Frontal cortex (tissue), 4 donors: ENCODE data around the gene SAMM50. TPM values are rescaled to one million over a fixed set of nuclear protein-coding genes. Genes with fewer than 3 reads are reported as not detected.

Source experiments
- DNase-seq, 2 donors: peaks; one replicate each; pipeline ENCODE4 v3.0.0; 2012; ENCODE audit warnings: low spot score in 2 of 2
- FAIRE-seq: peaks from 2 replicates; lab custom pipeline; 2012; peaks lifted over from hg19 to GRCh38; lab: Jason Lieb, UNC
- total RNA-seq: library from RNA; depleted of rRNA; stranded (reverse); fragments of >200 nt; gene quantifications from one replicate; pipeline ENCODE4 v1.2.3, GENCODE V29; 2014
- donor health status: control.
- donor health status: control.
- donor health status: control.

SAMM50 gene
- total RNA-seq, 1 donor from 2014 or later, result 32.6 TPM

DNA sequence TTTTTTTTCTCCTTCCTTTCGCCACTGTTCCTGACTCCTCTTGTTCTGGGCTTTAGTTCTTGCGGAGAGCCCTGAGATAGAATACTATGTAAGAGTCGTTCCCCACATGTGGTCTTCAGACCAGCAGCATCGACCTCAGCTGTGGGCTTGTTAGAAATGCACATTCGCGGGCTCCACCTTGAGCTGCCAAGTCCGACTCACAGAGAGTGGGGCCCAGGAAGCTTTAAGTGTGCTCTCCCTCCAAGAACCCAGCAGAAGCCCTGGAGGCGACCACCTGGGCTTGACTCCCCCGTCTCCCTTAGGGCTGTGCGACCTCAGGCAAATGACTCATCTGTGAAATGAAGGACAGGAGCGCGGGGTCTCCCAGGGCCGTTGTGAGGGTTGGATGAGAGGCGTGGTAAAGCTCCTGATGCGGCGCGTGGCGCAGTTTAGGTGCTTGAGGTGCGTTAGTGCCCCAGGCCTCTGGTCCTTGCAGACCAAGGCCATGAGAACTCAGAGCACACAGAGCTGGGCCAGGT is 18.8 kb downstream of the SAMM50 start:
- no peak for FAIRE-seq
- no peak for DNase-seq

DNA sequence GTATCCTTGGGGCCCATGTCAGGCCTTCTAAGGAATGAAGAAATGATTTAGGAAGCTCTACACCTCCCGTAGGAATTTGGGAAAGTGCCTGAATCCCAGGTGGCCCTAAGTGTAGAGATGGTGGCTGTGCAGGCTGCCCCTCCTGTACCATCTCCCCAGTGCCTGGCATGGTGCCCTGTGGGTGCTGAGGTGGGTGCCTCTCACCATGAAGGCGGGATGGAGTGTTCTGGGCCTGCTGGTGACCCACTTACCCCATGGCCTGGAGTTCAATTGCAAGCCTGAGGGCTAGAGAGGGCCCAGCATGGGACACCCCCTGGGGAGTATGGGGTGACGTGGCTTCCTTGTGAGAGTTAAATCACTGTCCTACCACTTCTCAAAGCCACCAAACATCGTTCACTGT is 19.8 kb downstream of the SAMM50 start:
- DNase-seq, result no peak
- FAIRE-seq, result no peak

DNA sequence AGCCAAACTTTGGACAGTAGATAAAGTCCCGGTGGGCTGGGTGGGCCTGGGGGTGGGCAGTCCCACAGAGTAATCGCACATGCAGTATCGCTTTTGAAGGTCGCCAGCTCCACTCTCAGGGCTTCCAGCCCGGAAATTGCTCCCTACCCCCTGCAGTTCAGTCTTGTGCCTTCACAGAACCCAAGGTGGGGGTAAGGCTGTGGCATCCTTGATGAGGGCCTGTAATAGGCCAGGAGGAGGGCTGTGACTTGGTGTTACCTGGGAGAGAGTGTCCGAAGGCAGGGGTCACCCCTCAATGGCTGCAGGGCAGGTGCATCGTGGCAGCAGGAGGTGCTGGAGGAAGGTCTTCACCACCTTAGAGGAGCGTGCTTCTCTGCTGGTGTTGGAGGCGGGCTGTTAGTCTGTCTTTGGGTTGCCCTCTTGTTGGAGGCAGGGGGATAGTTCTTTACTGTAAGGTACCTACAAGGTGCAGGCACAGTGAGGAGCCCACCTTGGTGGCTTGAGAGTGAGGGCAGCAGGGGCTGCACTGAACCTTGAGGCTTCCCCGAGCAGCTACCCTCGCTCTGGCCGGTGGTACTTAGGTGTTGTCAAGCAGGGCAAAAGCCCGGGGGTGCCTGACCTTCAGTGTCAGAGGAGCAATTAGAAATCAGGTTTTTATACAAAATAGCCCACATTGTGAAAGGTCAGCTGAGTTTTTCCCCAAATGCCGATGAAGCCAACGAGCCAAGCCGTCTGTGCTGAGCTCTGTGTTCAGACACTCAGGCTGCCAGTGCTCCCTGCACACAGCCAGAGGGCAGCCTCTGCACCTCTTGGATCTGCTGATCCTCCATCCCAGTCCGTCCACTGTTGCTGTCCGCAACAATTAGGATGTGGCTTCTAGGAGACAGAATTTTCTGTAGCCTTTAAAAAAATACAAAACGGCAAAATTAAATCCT is 21.9 kb downstream of the SAMM50 start:
- DNase-seq (no peak), FAIRE-seq (no peak)

DNA sequence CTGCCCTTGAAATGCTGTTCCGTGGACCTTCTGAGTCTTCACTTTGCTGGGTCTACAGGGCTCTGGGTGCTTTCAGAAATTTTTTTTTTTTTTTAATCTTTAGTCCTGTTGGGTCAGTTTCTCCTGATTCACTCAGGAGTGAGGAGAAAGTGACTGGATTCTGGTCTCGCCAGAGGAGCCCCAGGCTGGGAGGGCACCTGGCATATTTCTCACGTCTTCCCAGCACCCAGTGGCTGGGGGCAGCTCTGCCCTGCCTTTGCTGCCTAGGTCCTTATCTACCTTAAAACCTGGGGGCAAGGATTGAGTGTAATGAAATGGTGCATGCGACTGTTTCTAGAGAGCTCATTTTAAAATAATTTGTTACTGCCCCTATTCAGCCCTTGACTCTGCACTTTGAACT is 23.3 kb downstream of the SAMM50 start:
- DNase-seq, result no peak
- no peak for FAIRE-seq

DNA sequence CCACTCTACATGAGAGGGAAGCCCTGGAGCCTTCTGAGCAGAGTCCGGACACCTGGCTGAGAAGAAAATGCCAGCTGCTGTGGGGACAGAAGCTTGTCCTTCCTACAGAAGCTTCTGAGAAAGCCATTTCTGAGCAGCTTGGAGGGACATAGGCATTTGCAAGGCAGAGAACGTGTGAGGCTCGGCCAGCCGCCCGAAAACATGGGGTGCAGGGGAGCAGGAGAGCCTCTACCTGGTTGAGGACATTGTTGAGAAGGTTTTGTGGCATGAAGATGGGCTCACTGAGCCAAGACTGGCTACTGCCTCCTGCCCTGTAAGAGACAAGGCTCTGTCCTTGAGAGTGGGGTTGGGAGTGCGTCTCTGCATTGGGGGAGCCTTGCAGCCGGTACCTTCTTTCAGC is 25.3 kb downstream of the SAMM50 start:
- DNase-seq (no peak), FAIRE-seq (no peak)

DNA sequence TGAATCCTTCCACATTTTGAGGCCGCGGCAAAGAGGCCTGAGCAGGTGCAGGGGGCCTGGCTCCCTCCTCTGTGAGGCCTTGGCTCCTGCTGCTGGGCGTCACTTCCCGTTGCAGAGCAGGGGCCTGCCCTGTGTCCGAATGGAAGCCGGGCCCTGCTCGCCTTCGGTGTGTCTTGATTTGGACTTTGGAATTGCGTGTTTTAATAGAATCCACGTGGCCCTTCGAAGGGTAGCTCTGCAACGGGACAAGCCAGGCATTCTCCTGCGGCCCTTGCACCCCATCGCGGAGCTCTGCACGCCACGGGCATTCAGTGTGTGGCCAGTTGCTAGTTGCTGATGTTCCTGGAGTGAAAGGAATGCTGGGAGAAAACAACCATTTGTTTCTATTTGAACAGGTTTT is 25.8 kb downstream of the SAMM50 start:
- DNase-seq, result no peak
- no peak for FAIRE-seq

DNA sequence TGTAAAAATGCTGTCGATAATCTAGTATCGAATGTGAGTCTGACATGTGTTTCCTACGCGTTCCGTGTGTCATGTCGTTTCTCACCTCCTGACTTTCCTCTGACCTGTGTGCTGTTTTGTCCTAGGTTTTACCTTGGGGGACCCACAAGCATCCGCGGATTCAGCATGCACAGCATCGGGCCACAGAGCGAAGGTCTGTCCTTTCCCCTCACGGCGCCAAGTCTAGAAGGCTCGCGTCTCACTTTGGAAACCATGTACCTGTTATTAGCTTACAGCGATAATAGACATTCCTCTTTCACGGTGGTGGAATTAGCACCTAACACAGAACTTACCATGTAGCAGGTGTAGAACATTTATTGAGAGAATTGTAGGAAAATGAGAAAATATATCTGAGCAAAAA is 28.6 kb downstream of the SAMM50 start:
- DNase-seq (no peak), FAIRE-seq (no peak)

DNA sequence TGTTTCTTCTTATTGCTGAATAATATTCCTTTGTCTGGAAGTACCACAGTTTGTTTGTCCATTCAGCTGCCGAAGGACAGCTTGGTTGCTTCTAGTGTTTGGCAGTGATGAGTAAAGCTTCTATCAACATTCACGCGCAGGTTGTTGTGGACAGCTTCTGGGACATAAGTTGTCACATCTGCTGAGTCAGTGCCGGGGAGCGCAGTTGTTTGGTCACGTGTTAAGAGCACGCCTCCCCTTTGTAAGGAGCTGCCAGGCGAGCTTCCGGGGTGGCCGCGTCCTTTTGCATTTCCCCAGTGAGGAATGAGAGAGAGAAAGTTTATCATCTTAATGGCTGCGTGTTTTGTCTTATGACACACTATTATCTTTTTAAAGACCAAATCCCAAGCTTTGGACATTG is 30.3 kb downstream of the SAMM50 start:
- DNase-seq (no peak), FAIRE-seq (no peak)

DNA sequence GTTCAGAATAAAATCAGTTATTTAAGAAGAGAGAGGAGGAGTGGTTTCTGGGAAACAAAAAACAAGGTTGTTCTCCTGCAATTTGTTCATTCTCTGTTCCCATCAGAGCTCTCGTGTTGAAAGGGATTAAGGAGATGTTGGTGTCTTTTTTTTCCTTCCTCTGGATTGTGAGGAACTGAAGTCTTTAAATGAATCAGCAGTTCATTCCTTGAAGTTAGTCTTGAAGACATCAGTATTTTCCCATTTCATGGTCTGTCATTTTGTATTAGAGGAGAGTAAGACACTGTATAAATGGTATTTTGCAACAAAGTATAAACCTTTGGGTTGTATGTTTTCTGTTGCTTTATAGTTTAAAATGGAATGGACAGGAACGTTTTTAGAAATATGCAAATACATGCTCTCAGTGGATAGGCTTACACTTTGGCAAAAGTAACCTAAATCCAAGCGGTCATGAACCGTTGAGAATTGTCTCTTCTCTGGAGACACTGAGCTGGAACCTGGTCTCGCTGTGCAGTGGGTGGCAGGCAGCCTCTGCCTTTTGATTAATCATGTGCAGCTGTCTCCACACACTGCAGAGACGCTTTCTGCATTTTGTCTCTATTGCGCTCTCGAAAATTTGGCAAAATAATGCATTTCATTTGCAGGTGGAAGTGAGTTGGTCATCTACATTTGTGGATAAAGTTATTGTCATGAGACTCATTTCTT is 33.0 kb downstream of the SAMM50 start:
- FAIRE-seq (no peak), DNase-seq (no peak)

DNA sequence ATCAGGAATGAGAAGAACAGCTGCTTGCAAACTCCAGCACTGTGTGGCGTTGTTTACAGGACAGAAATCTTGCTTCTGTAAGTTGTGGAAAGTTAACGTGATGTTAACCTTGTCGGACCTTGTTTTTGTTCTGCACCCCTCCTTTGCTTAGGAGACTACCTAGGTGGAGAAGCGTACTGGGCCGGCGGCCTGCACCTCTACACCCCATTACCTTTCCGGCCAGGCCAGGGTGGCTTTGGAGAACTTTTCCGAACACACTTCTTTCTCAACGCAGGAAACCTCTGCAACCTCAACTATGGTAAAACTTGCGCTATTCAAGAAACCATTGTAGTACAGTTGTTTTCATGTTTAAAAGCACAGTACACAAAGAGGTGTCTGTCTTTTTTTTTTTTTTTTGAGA is 33.7 kb downstream of the SAMM50 start:
- FAIRE-seq, result no peak

DNA sequence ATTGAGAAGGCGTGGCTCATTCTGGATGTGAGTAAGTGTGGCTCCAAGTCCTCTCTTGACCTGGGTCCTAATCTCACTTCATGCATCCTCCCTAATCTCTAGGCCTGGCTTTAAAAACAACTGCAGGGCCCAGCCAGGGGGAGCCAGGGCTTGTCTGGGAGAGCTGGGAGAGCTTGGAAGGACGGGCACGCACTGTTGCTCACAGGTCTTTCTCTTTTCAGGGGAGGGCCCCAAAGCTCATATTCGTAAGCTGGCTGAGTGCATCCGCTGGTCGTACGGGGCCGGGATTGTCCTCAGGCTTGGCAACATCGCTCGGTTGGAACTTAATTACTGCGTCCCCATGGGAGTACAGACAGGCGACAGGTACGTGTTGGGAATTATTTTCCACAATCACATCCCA is 34.8 kb downstream of the SAMM50 start:
- DNase-seq (no peak), FAIRE-seq (no peak)

More for the DNA sequence above, 33.7 kb downstream of the SAMM50 start:
- DNase-seq, result no peak

DNA sequence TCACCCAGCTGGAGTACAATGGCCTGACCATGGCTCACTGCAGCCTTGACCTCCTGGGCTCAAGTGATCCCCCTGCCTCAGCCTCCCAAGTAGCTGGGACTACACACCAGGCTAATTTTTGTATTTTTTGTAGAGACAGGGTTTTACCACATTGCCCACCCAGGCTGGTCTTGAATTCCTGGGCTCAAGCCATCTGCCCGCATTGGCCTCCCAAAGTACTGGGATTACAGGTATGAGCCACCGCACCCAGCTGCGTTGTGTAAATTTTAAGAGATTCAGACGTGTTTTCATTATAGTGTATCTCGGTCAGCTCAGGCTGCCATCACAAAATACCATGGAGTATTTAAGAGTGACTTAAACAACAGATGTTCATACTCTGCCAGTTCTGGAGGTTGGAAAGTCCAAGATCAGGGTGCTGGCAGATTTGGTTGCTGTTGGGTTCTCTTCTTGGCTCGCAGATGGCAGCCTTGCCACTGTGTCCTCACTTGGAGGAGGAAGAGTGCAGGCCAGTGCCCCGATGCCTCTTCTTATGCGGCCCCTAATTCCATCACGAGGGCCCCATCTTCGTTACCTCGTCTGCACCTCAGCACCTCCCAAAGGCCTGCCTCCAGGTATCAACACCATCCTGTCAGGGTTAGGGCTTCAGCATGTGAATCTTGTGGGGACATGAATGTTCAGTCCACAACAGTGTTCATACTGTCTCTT is 36.2 kb downstream of the SAMM50 start:
- FAIRE-seq, result no peak

DNA sequence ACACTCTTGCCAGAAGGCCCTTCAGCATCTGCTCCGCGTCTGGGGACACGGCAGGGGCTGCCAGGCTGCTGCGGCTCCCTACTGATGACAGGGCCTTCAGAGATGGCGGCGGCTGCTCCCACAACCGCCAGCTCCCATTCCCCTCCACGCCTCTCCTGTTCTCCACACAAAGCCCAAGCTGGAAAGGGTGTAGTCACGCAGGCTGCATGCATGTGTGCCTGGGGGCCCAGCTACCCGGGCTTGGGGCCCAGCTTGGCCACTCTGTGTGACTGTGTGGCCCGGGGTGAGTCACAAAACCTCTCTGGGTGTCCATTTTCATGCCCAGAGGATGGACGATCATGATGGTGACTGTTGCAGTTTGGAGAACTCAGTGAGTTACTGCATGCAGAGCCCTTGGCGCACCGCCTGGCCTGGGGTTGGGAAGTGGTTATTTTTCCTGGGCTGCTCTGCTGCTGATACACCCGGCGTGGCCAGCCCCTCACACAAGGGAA is 37.1 kb downstream of the SAMM50 start:
- FAIRE-seq, result no peak
- DNase-seq, result no peak

More for the DNA sequence above, 36.2 kb downstream of the SAMM50 start:
- no peak for DNase-seq

DNA sequence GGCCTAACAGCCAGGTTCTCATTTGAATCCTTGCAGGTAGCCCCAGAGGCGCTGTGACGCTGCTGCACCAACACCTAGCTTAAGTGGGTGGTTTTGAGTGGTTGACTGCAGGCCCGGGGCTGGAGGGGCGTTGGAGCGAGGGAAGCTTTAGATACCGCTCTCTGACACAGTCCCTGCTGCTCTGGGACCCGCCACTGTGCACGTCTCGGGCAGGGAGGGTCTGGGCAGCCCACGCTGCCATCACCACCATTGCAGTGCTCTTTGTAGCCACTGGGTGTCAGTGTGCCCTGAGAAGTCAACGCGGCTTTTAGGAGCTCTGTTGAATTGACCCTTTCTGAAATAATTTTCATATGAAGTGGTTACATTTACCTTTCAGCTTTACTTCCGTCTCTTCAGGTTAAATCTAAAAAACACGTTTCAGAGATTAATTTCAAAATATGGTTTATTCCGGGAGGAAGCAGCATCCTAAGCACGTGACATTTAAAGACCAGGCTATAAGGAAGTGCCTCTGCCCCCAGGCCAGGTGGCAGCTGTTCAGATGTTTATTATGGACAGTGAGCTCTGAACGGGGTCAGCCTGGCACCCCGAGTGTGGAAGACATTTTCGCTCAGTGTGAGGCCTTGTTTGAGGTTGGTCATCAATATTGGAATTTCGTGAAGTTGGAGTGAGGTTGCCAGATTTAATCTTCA is 38.0 kb downstream of the SAMM50 start:
- DNase-seq (peak; percentile 38 to 78), FAIRE-seq (no peak)

DNA sequence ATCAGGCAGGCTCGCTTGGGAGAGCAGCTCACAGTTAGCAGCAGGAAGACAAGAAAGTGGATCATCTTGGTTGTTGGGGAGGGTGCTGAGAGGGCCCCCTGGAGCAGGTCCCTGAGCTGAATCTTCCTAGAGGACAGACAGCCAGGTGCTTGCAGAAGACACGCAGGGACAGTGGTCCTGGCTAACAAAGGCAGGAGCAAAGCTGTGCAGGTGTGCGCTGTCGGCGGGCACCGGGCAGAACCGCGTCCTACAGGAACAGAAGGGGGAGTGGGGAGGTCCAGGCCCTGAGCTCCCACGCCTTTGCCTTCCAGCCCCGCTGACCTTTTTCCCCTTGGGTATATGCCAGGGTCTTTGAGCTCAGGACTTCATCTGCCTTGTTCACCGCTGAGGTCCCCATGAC is 38.8 kb downstream of the SAMM50 start:
- FAIRE-seq (no peak), DNase-seq (no peak)

DNA sequence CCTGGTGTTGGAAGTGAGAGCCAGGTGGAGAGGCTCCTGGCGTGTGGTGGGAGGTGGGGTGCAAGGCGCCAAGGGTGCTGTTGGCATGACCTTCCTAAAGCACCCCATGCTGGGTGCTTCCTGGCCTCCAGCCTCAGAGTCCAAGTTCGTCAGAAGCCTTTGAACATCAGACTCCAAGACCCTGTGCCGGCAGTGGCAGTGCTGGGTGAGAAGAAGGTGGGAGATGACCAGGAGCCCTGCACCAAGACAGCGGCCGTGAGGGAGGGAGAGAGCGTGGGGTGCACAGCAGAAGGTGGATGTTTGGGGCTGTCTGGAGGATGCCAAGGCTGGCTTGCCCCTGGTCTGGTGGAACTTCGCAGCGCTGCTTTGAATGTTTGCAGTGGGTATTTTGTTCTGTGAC is 39.2 kb downstream of the SAMM50 start:
- no peak for FAIRE-seq
- no peak for DNase-seq

DNA sequence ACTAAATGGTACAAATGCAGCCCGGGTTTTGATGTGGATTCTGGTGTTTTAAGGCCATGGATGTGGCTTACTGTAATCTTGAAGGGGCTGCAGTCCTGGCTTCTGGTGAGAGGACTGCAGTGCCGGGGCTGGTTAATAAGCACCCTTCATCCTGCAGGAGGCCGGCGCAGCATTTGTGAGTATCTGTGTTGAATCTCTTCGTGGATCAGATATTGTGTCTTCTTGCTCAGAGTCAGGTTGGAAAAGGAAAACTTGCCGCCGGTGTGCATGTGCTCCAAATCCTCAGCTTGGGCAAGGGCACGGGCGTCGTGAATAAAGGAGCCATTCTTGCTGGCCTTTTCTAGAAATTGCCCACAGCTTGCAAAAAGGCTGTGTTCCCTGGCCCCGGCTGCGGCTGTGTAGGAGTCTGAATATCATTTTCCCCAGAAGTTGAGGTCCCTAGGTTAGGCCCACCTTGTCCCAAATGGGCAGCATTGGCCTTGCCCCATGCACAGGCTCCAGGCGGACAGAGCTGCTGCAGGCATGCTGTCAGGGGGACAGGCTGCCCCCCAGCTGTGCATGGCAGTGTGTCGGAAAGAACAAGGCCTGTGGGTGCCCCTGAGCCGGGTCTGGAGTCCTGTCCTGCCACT is 39.9 kb downstream of the SAMM50 start:
- DNase-seq (no peak), FAIRE-seq (no peak)

DNA sequence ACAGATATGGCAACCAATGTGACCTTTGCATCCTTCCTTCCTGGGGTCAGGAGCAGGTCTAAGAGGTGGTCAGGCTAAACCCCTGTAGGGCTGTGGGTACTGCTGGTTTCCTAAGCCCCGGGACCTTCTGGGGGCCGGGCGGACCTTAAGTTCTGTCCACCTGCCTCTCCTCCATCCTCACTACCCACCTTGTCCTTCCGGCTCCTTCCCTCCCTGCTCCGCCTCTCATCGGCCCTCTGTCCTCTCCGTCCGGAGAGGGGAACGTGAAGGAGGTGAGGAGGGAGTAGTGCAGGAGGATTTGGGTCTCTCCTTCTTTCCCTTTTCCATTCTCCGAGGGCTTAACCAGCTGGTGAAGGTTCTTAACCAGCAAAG is 40.5 kb downstream of the SAMM50 start:
- no peak for FAIRE-seq

More for the DNA sequence above, 40.5 kb downstream of the SAMM50 start:
- no peak for DNase-seq
